H9 (cell line): Measurements from ENCODE around the gene ITIH6. TPM values are rescaled to one million over a fixed set of nuclear protein-coding genes. Genes with fewer than 3 reads are reported as not detected.

Experiments
- DNase-seq: peaks from one replicate; pipeline ENCODE4 v3.0.0-alpha.2; 2017
- H2AFZ ChIP-seq: one replicate; pipeline ENCODE4 v1.6.1; 2013; ENCODE audit warnings: mild to moderate bottlenecking, low read length, control low read depth, moderate library complexity
- H2AK5ac ChIP-seq: 2 replicates; pipeline ENCODE4 v1.6.1; 2013; ENCODE audit warnings: low read length, control low read depth, mixed read lengths; ENCODE audit not compliant: insufficient read length
- H2BK120ac ChIP-seq: one replicate; pipeline ENCODE4 v1.6.1; 2013; ENCODE audit warnings: low read depth, mild to moderate bottlenecking, low read length, control low read depth, inconsistent platforms; ENCODE audit not compliant: poor library complexity, severe bottlenecking
- H2BK12ac ChIP-seq: 2 replicates; pipeline ENCODE4 v1.6.1; 2013; ENCODE audit warnings: low read length, control low read depth, mixed read lengths, low read depth; ENCODE audit not compliant: insufficient read length
- H2BK15ac ChIP-seq: 2 replicates; pipeline ENCODE4 v1.6.1; 2013; ENCODE audit warnings: low read depth, low read length, control low read depth
- H2BK20ac ChIP-seq: one replicate; pipeline ENCODE4 v1.6.1; 2013; ENCODE audit warnings: low read depth, mild to moderate bottlenecking, low read length, control low read depth, inconsistent platforms; ENCODE audit not compliant: poor library complexity, severe bottlenecking
- H2BK5ac ChIP-seq: 2 replicates; pipeline ENCODE4 v1.6.1; 2013; ENCODE audit warnings: low read length, control low read depth, mixed read lengths; ENCODE audit not compliant: insufficient read length
- H3K14ac ChIP-seq: 2 replicates; pipeline ENCODE4 v1.6.1; 2013; ENCODE audit warnings: low read length, control low read depth; ENCODE audit not compliant: insufficient read depth
- H3K18ac ChIP-seq: 2 replicates; pipeline ENCODE4 v1.6.1; 2013; ENCODE audit warnings: low read depth, mild to moderate bottlenecking, mixed read lengths, low read length, control low read depth; ENCODE audit not compliant: insufficient read length
- H3K23ac ChIP-seq: 2 replicates; pipeline ENCODE4 v1.6.1; 2013; ENCODE audit warnings: low read length, control low read depth, mixed read lengths, low read depth; ENCODE audit not compliant: insufficient read length
- H3K23me2 ChIP-seq: 2 replicates; pipeline ENCODE4 v1.6.1; 2013; ENCODE audit warnings: low read depth, mild to moderate bottlenecking, mixed read lengths, low read length, control low read depth; ENCODE audit not compliant: insufficient read length, poor library complexity, severe bottlenecking
- H3K27ac ChIP-seq: 2 replicates; pipeline ENCODE4 v1.5.1; 2013; ENCODE audit warnings: low read length, control low read depth, mixed read lengths, low read depth; ENCODE audit not compliant: insufficient read length
- H3K27me3 ChIP-seq: 2 replicates; pipeline ENCODE4 v1.6.1; 2013; ENCODE audit warnings: low read length, control low read depth, inconsistent platforms; ENCODE audit not compliant: insufficient read depth
- H3K4ac ChIP-seq: 2 replicates; pipeline ENCODE4 v1.6.1; 2013; ENCODE audit warnings: low read depth, mild to moderate bottlenecking, control low read depth, inconsistent platforms, low read length, moderate library complexity
- H3K4me1 ChIP-seq: 2 replicates; pipeline ENCODE4 v1.6.1; 2013; ENCODE audit warnings: low read length, control low read depth, inconsistent platforms; ENCODE audit not compliant: insufficient read depth
- H3K4me2 ChIP-seq: 2 replicates; pipeline ENCODE4 v1.6.1; 2013; ENCODE audit warnings: low read length, control low read depth, mixed read lengths; ENCODE audit not compliant: insufficient read length, insufficient read depth
- H3K56ac ChIP-seq: 2 replicates; pipeline ENCODE4 v1.6.1; 2013; ENCODE audit warnings: low read depth, mild to moderate bottlenecking, mixed read lengths, low read length, control low read depth; ENCODE audit not compliant: insufficient read length
- H3K79me1 ChIP-seq: 2 replicates; pipeline ENCODE4 v1.6.1; 2013; ENCODE audit warnings: low read depth, mild to moderate bottlenecking, moderate library complexity, low read length, control low read depth, inconsistent platforms; ENCODE audit not compliant: insufficient read depth, poor library complexity, severe bottlenecking
- H3K79me2 ChIP-seq: 2 replicates; pipeline ENCODE4 v1.6.1; 2013; ENCODE audit warnings: low read length, control low read depth, inconsistent platforms; ENCODE audit not compliant: insufficient read depth
- H3K9ac ChIP-seq: 2 replicates; pipeline ENCODE4 v1.6.1; 2013; ENCODE audit warnings: low read length, control low read depth, mixed read lengths; ENCODE audit not compliant: insufficient read length; ENCODE audit errors: extremely low read depth
- H3K9me3 ChIP-seq: one replicate; pipeline ENCODE4 v1.6.1; 2013; ENCODE audit warnings: low read depth, low read length, inconsistent platforms; ENCODE audit not compliant: control insufficient read depth
- H3T11ph ChIP-seq: one replicate; pipeline ENCODE4 v1.6.1; 2013; ENCODE audit warnings: mild to moderate bottlenecking, low read length, control low read depth, inconsistent platforms
- H4K20me1 ChIP-seq: one replicate; pipeline ENCODE4 v1.6.1; 2013; ENCODE audit not compliant: control insufficient read depth, insufficient read length, insufficient read depth
- H4K5ac ChIP-seq: 2 replicates; pipeline ENCODE4 v1.6.1; 2013; ENCODE audit warnings: low read depth, mild to moderate bottlenecking, mixed read lengths, low read length, control low read depth; ENCODE audit not compliant: insufficient read length
- H4K8ac ChIP-seq: replicated peaks from 2 replicates; pipeline ENCODE4 v1.6.1; 2013; ENCODE audit warnings: low read length, control low read depth, mixed read lengths, low read depth; ENCODE audit not compliant: insufficient read length
- H4K91ac ChIP-seq: 2 replicates; pipeline ENCODE4 v1.6.1; 2013; ENCODE audit warnings: low read depth, mild to moderate bottlenecking, moderate library complexity, mixed read lengths, low read length, control low read depth; ENCODE audit not compliant: insufficient read length
- H3K27ac Mint-ChIP-seq, 3 experiments: 2 replicates in 2 of 3; 3 replicates in 1 of 3; pipeline ENCODE4 v1.8.0; 2020 to 2021; ENCODE audit warnings: mixed read lengths in 3 of 3, mild to moderate bottlenecking in 1 of 3, moderate library complexity in 1 of 3
- H3K27me3 Mint-ChIP-seq: 2 replicates; pipeline ENCODE4 v1.8.0; 2021; ENCODE audit warnings: low read depth, mild to moderate bottlenecking, moderate library complexity, mixed read lengths
- H3K36me3 Mint-ChIP-seq, 3 experiments: 2 replicates in 2 of 3; 3 replicates in 1 of 3; pipeline ENCODE4 v1.8.0; 2020 to 2021; ENCODE audit warnings: low read depth in 3 of 3, mixed read lengths in 3 of 3; ENCODE audit not compliant: insufficient read depth in 1 of 3
- H3K4me1 Mint-ChIP-seq, 2 experiments: 2 replicates each; pipeline ENCODE4 v1.8.0; 2020; ENCODE audit warnings: mixed read lengths in 2 of 2
- H3K4me3 Mint-ChIP-seq, 2 experiments: 2 replicates in 1 of 2; 3 replicates in 1 of 2; pipeline ENCODE4 v1.8.0; 2020 to 2021; ENCODE audit warnings: mild to moderate bottlenecking in 2 of 2, mixed read lengths in 2 of 2, moderate library complexity in 1 of 2
- H3K9me3 Mint-ChIP-seq, 2 experiments: 2 replicates in 1 of 2; 3 replicates in 1 of 2; pipeline ENCODE4 v1.8.0; 2020; ENCODE audit warnings: mild to moderate bottlenecking in 2 of 2, mixed read lengths in 2 of 2, moderate library complexity in 1 of 2
- WGBS: extraction: QIAGEN DNeasy Blood & Tissue Kit; methylation state at CpG from one replicate; pipeline ENCODE4 v1.1.7; 2013; ENCODE audit warnings: missing lambda C conversion rate, low lambda C conversion rate, mixed read lengths; ENCODE audit not compliant: insufficient read length; ENCODE audit errors: extremely low coverage; 5-methylcytosine and 5-hydroxymethylcytosine counted together
- total RNA-seq: library from RNA; stranded (reverse); gene quantifications from 2 replicates; pipeline ENCODE4 v1.2.1, GENCODE V29; 2021
- TF ChIP-seq, protein P1 (sequence below): fragments of 200-600 bp; sonication (generic); conservative IDR thresholded peaks from 3 replicates; pipeline ENCODE4 v1.8.0; 2021; ENCODE audit warnings: antibody characterized with exemption, mild to moderate bottlenecking

The ITIH6 gene
- total RNA-seq, 1 experiment from 2014 or later, result not detected

DNA sequence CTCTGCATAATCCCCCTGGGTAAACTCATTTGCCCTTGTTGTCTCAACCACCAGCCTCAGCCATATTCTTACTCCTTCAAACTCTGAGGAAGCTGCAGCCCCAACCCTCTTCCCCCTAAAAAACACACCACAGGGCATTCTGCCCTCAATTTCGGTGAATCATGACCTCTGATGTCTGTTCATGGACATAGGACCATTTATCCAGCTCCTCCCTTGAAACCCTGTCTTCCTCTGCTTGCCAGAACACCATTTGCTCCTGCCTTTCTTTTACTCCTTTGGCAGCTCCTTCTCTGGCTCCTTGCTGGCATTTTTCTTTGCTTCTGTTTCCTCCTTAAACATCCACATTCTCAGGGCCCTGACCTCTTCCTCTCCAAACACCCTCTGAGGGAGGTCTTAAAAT, 87.1 kb downstream of the ITIH6 start:
- Histone ChIP-seq H2BK12ac (no peak overlapping the region), H3K18ac (no peak overlapping the region), H2BK5ac (no peak overlapping the region), H3K4ac (no peak overlapping the region), H2AK5ac (no peak overlapping the region), H2AFZ (no peak overlapping the region), H3K56ac (no peak overlapping the region), H3K79me1 (no peaks in the 10 kb centered on the region), H3T11ph (no peak overlapping the region), H4K91ac (no peak overlapping the region), H3K27ac (no peak overlapping the region), H2BK20ac (no peak overlapping the region), H3K4me1 (no peaks in the 10 kb centered on the region), H4K20me1 (no peaks in the 10 kb centered on the region), H3K14ac (no peak overlapping the region), H4K5ac (no peak overlapping the region), H2BK120ac (no peak overlapping the region), H4K8ac (no peak overlapping the region), H3K79me2 (no peaks in the 10 kb centered on the region), H3K4me2 (no peak overlapping the region), H2BK15ac (no peak overlapping the region), H3K9ac (no peak overlapping the region), H3K9me3 (peaks cover 32% of the 10 kb centered on the region), H3K23ac (no peak overlapping the region), H3K27me3 (no peaks in the 10 kb centered on the region), H3K23me2 (no peaks in the 10 kb centered on the region)
- Mint-ChIP-seq H3K36me3 (0 out of 7 replicates have a peak, but pooled peaks cover 0 to 2% (median 0%) of the 10 kb centered on the region in 3 experiments), H3K4me3 (no peak overlapping the region), H3K4me1 (peaks cover 3% of the 10 kb centered on the region in 2 experiments; a peak in 2 of 4 replicates), H3K27me3 (peaks cover 2% of the 10 kb centered on the region; the same call in 1 of the 2 replicates), H3K27ac (no peak overlapping the region), H3K9me3 (peaks cover 55 to 61% of the 10 kb centered on the region in 2 experiments)
- DNase-seq, result no peak
- TF ChIP-seq, protein P1, sequence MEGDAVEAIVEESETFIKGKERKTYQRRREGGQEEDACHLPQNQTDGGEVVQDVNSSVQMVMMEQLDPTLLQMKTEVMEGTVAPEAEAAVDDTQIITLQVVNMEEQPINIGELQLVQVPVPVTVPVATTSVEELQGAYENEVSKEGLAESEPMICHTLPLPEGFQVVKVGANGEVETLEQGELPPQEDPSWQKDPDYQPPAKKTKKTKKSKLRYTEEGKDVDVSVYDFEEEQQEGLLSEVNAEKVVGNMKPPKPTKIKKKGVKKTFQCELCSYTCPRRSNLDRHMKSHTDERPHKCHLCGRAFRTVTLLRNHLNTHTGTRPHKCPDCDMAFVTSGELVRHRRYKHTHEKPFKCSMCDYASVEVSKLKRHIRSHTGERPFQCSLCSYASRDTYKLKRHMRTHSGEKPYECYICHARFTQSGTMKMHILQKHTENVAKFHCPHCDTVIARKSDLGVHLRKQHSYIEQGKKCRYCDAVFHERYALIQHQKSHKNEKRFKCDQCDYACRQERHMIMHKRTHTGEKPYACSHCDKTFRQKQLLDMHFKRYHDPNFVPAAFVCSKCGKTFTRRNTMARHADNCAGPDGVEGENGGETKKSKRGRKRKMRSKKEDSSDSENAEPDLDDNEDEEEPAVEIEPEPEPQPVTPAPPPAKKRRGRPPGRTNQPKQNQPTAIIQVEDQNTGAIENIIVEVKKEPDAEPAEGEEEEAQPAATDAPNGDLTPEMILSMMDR, result no peak
- no CpG with 5 or more reads among the region's 1 CpG for WGBS
